GM21737 (cell line): ENCODE results near the gene DICER1.
"Not testable (repeated sequence)": the region's sequence is repeated elsewhere in the genome, so short reads cannot be mapped to it uniquely, and the experiment has no call there.

ENCODE experiments used
- ATAC-seq: cut with Tn5 transposase; IDR thresholded peaks from one replicate; pipeline ENCODE4 v1.9.1; 2021; ENCODE audit warnings: mild to moderate bottlenecking, moderate library complexity; ENCODE audit not compliant: unreplicated experiment

The DICER1 gene, protein sequence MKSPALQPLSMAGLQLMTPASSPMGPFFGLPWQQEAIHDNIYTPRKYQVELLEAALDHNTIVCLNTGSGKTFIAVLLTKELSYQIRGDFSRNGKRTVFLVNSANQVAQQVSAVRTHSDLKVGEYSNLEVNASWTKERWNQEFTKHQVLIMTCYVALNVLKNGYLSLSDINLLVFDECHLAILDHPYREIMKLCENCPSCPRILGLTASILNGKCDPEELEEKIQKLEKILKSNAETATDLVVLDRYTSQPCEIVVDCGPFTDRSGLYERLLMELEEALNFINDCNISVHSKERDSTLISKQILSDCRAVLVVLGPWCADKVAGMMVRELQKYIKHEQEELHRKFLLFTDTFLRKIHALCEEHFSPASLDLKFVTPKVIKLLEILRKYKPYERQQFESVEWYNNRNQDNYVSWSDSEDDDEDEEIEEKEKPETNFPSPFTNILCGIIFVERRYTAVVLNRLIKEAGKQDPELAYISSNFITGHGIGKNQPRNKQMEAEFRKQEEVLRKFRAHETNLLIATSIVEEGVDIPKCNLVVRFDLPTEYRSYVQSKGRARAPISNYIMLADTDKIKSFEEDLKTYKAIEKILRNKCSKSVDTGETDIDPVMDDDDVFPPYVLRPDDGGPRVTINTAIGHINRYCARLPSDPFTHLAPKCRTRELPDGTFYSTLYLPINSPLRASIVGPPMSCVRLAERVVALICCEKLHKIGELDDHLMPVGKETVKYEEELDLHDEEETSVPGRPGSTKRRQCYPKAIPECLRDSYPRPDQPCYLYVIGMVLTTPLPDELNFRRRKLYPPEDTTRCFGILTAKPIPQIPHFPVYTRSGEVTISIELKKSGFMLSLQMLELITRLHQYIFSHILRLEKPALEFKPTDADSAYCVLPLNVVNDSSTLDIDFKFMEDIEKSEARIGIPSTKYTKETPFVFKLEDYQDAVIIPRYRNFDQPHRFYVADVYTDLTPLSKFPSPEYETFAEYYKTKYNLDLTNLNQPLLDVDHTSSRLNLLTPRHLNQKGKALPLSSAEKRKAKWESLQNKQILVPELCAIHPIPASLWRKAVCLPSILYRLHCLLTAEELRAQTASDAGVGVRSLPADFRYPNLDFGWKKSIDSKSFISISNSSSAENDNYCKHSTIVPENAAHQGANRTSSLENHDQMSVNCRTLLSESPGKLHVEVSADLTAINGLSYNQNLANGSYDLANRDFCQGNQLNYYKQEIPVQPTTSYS (N-terminal part only)

DNA sequence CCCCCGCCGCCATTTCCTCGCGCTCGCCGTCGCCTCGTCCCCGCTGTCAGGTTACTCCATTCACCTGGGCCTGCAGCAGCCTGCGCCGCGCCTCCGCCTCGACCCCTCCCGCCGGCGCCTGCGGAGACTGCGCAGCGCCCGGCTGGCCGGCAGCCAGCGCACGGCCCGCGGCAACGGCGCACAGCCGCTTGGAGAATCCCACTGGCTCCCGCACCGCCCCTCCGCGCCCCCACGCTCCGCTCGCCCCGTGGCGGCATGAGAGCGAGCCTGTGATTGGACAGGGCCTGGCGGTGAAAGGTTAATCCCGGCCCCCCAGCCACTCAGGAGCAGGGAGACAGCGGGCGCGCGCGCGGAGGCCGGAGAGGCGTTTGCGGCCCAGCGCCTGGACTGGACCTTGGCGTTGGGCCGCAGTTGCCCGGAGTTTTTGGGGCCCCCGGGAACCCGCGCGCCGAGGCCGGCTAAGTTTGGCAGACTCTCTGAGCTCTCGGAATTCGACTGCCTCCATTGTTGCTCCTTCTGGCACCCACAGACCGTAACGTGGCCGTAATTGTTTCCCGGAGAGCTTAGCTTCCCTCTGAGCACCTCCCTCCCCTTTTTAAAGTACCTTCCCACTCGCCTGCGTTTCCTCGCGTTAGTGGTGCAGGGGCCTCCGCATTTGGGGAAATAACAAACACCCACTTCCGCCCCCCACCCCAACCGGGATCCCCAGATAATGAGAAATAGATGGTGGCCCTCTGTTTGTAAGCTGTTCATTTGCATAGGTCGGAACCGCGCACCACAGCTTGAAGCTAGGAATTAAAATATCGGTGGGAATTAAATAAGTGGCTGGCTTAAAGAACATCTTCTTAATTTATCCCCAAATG is at the start of gene DICER1:
Gene DICER1, minus strand, starts transcription at position 203 of the 863 bp plus-strand sequence. CDS start 24,071 bp downstream, outside the sequence.
- ATAC-seq = peak; percentile 73

DNA sequence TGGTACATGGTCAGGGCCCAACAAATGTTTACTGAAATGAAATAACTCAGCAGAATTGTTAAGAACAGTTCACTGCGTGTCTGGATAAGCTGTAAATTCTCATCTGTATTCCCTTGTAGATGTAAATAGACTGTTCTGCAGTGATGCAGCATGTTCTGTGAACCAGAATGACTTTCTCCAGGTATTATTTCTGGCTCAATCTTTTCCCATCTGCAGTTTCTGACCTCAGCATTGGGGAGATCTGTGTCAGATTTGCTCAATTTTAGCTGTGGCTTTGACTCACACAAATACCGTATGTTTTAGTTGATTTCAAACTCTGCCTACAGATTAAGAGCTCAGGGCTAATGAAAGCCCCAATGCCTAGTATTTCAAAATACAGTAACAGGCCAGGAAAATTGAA is 49.2 kb upstream of the DICER1 start:
- ATAC-seq = no peak

DNA sequence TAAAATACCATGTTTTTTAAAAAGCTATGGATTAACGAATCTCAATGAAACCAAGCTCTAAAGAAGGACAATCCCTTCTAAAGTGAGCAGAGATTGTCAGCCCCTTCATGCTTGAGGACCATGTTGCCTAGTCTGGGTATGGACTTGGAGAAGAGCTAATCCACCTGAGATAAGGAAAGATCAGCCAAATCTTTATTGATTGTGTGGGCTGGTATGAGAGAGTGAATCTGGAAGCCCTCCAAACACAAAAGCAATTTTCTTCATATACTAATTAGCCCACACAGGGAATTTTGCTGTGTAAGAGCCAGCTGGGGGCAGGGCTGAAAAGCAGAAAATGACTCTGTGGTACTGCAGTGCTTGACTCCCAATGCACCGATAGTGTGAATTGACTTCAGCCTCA is 47.4 kb upstream of the DICER1 start:
- ATAC-seq = no peak

DNA sequence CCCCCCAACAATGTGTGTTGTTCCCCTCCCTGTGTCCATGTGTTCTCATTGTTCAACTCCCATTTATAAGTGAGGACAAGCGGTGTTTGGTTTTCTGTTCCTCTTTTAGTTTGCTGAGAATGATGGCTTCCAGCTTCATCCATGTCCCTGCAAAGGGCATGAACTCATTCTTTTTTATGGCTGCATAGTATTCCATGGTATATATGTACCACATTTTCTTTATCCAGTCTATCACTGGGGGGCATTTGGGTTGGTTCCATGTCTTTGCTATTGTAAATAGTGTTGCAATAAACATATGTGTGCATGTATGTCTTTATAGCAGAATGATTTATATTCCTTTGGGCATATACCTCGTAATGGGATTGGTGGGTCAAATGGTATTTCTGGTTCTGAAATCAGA is 44.4 kb upstream of the DICER1 start:
- ATAC-seq = not testable (repeated sequence)

DNA sequence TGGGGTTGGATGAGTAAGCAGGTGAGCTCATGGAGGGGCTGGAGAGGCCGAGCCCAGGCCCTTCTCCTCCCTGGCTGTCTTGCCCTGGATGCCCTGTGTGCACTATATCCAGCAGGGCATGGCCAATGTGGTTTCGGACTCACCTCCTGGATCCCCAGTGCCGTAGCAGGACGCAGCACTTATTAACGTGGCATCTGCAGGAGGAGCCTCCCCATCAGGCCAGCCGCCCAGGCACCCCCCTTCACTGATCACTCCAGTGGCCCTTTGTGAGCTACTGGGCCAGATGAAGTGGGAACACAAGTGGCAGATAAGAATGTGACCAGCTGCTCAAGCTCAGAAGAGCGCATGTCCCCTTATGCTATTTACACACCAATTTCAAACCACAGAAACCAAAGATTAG is 43.1 kb upstream of the DICER1 start:
- ATAC-seq = no peak

DNA sequence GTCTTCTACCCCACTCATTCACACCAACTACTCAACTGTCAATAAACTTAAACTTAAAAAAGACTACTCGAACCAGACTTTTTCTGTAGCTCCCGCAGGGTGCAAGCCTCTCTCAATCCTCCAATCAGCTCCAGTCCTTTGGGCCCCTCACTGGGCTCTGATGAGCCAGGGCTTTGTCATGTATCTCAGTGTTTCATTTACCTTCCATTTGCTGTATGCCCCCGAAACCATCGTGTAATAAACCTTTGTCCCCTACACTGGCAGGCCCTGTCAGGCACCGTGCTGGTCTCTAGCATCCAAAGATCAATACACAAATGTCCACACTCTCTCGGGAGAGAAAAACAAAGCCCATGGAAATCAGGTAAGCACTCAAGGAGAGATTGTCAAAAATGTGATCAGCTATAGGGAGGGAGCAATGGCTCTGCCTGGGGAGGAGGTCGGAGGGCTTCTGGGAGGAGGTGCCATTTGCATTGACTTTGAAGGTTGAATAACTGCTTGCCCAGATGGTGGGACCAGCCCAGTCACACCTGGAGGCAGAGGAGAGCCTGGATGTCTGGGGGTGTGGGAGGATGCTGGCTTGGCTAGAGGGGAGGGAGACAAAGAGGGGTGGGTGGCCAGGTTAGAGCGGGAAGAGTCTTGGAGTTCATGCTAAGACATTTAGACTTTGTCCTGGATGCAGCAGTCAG is 42.1 kb upstream of the DICER1 start:
- no peak for ATAC-seq

DNA sequence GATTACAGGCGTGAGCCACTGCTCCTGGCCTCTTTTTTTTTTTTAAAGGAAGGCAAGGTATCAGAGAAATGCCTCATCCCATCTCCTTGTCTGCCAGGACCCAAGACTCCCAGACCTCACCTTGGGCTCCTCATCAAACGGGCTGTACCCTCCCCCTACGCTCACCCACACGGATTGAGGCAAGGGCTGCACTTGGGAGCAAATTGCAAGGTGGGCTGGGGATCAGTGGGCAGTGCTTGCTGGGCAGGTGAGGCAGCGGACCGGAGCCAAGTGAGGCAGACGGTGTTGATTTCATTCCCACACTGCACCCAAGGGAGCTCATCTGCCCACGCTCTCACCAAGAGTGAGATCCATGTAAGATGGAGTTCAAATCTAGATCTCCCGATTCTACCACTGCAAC is 41.0 kb upstream of the DICER1 start:
- ATAC-seq = no peak

DNA sequence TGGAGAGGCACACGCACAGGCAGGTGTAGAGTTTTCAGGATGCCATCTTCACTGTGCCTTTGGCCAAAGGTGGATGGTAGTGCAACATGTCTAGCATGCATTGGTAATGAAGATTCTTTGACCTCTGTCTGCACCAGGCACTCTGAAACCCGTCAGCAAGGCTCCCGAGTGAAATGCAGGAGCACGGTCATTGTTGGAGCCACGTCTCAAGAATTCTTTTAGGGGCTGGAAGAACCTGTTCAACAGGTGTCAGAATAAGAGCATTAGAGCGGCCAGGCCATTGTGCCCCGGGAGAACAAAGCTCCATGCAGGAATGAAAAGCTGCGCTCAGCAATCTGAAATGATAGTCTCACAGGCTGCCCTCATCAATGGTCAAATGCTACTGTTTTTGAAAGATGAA is 40.2 kb upstream of the DICER1 start:
- ATAC-seq = no peak

DNA sequence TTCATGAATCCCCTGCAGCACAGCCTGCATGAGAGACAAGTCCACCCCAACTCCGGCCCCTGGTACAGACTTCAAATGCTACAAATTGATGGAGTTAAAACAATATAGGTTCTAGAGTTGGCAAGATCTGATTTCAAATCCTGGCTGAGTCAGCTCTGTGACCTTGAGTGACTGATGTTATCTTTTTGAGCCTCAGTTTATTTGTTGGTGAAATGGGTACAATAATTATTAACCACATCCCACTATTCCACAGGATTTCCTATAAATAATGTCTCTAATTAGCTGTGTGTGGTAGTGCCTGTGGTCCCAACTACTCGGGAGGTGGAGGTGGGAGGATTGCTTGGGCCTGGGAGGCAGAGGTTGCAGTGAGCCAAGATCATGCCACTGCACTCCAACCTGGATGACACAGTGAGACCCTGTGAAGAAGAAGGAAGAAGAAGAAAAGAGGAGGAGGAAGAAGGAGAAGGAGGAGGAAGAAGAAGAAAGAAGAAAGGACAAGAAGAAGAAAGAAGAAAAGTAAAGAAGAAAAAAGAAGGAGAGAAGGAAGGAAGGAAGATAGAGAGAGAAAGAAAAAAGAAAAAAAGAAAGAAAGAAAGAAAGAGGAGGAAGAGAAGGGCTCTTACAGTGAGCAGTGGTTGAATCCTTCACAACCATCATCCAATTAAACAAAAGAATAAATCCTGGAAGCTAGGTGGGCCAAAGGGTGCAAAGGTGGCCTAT is 39.7 kb upstream of the DICER1 start:
- ATAC-seq = no peak

DNA sequence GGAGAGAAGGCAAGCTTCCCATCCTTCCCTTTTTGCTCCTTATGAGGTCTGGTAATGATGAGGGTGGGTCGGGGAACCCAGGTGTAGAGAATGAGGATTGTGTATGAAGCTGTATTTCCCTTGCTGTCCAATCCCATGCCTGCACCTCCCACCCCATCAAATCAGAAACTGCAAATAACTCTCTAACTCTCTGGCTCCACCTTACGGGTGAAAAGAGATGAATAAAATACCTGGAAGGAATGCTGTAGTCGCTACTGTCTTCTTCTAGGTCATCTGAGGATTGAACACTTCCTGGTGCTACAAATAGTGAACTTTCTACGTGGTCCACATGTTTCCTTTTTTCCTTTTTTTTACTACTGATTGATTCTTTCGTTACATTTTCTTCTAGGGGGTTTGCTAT is 38.9 kb upstream of the DICER1 start:
- ATAC-seq = peak; percentile 57

DNA sequence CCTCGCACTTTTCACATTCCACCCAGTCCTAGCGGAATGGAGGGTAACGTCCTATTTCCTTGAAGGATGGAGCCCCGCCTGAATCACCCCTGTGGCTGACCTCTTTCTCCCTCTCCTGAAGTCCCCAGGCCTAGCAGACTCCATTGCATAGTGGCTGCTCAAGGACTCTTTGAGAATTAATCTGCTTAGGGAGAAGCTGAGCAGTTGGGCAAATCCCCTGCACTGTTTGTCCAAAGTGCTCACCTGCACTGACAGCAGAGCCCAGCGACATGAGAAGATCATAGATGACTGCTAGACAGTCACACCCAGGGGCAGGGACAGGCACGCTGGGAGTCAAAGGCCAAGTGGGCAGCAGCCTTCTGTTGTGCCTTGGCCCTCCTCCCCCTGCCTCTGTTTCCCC is 37.7 kb upstream of the DICER1 start:
- no peak for ATAC-seq

DNA sequence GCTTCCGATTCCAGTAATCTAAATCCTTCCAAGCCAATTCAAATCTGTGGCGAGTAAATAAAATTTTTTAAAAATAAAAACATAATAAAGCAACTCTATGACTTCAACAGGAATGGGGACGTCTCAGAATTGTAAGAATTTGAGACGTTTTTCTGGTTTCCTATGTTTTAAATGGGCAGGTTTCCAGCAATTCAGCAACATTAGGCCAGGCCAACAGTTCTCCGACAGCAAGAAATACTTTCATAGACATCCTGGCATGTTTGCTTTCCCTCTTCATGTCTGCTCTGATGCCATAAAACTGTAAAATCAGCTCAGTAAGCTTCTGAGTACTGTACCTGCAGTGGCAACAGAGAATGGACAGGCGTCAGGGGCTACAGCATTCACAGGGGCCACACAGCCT is 35.8 kb upstream of the DICER1 start:
- ATAC-seq = no peak

DNA sequence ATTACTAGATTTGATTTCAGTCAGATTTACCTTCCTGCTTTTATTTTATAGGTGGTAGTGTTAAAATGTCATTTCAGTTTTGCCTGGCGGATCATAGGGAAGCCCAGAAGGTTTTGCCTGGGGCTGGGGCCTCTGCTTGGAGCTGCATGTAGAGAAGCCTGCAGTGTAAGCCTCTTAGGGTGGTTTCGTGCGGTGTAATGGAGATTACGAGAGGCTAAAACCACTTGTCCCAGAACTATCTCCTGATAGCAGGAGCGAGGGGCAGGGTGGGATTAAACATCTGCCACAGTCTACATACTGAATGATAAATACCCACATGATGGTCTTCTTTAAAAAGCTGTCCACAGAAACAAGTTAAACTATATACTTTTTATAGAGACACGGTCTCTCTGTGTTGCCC is 35.0 kb upstream of the DICER1 start:
- ATAC-seq = no peak

DNA sequence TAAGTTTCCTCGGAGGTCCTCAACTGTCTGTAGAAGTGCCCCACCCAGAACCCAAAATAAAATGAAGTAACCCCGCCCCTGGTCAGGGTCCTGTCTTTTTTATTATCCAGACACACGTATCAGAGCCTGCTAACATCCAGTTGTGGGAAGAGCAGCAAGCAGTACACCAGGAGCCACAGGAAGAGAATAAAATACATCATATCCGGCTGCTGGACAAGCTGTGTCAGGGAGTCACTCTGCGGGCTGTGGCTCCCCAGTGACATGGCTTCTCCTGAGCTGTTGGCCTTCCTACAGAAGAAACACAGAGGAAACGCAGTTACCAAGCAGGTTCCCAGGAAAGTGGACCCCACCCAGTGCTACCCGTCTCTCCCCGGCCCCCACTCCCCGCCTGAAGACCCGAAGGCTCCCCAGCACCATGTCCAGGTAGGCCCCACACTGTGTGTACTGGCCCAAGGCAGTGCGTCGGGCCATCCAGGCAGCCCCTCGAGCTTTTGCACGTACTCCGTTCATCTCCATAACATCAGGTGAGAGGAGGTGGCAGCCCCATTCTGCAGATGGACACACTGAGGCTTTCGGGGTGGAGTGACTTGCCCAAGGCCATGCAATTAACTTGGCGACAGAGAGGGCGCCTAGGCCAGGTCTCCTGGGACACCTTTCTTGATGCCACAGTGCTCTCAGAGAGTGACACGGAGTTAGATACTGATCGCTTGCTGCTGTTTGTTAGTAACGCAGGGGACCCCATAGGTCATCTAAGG is 34.3 kb upstream of the DICER1 start:
- no peak for ATAC-seq

DNA sequence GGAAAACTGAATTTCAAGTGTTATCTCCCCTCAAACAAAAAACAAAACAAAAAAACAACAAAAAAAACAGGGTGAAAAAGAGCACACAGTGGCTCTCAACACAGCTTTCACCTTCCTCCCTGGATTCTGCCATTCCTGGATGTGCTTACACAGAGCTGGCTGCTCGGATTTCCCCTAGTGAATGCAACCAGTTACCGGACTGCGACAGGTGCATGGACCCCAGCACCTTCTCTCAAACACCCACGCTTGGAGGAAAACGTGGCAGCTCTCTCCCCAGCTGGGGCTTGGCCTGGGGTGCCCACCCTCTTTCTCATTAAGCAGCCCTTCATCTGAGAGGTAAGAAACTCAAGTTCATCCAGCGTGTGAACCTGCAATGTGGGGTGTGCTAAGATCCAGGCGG is 33.5 kb upstream of the DICER1 start:
- no peak for ATAC-seq

DNA sequence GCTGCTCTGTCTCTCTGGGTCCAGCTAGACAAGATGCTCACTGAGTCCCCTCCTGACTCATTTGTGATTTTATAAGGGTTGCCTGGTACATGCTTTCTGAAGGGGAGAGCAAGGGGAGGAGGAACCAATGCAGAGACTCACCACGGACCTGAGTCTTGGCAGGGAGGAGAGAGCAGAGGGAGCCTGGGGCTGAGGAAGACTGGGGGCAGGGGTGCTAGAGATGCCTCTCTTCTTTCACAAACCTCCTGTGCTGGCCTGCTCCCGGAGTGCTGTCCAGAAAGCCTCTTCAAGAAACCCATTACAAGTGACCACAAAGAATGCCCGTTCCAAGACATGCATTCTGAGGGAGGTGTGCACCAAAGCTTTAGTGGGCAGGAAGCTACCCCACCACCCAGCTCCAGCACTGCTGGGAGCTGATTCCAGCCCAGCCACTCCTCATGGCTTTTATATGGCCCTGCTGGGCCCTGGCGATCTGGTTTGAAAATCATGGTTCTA is 33.1 kb upstream of the DICER1 start:
- no peak for ATAC-seq

DNA sequence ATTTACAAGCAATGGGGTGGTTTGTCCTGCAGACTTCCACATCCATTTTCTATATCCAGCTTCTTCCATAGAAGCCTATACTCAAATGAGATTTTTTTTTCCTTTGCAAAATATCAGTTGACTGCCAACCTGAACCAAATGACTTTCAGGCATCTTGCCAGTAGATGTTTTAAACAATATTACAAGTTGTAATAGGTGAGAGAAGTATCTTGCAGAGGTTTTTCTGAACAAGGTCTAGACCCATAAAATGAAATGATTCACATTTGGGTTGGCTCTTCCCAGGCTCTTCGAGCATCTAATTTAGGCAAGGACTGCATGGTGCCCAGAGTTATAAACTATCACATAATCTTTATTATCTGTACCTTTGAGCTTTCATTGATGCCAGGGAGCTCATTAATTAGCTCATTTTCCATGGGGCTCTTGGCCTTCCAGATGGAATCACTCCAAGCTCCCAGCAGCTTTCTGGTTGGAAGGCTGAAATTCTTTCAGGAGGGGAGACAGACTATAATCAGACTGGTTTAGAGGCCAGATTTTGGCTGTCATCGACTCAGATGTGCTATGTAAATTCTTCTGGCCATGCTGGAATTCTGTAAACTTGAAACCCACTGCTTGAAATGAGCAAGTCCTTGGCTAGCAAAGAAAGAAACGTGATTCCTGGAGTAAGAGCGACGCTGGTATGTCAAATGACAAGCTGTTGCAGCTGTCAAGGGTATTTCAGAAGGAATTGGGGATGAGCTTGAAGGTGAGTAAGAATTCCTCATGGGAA is 32.2 kb upstream of the DICER1 start:
- ATAC-seq = no peak

DNA sequence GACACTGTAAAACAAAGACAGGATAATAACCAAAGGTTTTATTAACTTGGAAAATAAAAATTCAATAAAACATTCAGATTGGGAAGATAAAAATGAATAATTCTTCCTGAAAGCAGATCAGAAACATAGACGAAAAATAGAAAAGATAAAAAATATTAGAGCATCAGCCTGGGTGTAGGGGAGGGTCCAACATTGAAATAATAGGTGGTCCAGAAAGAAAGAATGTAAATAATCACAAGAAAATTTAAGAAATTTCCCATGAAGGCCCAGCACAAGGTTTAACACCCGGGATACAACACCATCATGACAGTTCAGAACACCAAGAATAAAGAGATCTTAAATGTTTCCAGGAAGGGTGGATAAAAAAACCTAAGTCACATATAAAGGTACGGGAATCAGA is 31.1 kb upstream of the DICER1 start:
- no peak for ATAC-seq
